Measurements from ENCODE around the gene SDK1. TPM values are rescaled to one million over a fixed set of nuclear protein-coding genes. Genes with fewer than 3 reads are reported as not detected.
A peak's percentile ranks its signal among the peaks of the same experiment; 100 is the strongest.

SDK1 gene
- total RNA-seq, 1 donor = 0.27 TPM

DNA sequence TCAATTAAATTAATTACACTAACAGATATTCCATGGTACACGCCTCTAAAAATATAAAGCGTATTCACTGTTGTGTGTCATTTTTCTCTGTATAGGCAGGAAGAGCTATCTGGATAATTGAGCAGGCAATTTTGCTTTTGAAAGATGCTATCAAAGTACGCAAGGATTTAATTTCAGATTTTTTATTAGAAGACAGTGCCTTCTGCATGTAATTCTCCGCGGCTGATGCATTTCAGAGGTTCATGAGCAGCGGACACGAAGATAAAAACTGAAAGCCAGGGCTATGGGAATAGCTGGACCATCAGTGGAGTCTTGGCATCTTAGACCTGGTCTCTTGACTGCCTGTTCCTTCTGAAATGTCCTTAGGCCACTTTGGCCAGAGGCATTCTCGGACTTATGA, 35.7 kb upstream of the SDK1 start:
- no peak for DNase-seq (ENCODE audit: low read depth)
- TF ChIP-seq, protein P1, sequence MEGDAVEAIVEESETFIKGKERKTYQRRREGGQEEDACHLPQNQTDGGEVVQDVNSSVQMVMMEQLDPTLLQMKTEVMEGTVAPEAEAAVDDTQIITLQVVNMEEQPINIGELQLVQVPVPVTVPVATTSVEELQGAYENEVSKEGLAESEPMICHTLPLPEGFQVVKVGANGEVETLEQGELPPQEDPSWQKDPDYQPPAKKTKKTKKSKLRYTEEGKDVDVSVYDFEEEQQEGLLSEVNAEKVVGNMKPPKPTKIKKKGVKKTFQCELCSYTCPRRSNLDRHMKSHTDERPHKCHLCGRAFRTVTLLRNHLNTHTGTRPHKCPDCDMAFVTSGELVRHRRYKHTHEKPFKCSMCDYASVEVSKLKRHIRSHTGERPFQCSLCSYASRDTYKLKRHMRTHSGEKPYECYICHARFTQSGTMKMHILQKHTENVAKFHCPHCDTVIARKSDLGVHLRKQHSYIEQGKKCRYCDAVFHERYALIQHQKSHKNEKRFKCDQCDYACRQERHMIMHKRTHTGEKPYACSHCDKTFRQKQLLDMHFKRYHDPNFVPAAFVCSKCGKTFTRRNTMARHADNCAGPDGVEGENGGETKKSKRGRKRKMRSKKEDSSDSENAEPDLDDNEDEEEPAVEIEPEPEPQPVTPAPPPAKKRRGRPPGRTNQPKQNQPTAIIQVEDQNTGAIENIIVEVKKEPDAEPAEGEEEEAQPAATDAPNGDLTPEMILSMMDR (IDR thresholded peaks at IDR 0.05; ENCODE audit: insufficient read depth, low read length) = no peak
- H3K4me3 ChIP-seq (ENCODE audit: low read depth, low read length) = no peak overlapping the region

DNA sequence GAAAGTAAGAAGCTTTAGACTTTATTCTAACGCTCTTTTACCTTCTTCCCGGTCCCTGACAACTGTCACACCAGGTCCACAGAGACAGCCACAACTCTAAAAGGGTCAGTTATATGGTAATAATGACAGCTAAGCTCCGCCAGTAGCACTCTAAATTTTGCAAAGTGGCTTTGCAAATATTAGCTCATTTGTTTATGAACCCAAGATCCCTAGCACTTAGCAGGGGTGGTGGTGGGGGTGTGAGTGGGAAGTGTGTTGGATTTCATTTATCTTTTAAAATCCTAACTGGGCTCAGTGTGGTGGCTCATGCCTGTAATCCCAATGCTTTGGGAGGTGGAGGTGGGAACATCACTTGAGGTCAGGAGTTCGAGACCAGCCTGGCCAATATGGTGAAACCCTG, 34.8 kb upstream of the SDK1 start:
- no peak for DNase-seq (ENCODE audit: low read depth)
- TF ChIP-seq, protein P1 (IDR thresholded peaks at IDR 0.05; ENCODE audit: insufficient read depth, low read length) = no peak
- H3K4me3 ChIP-seq (ENCODE audit: low read depth, low read length) = no peak overlapping the region

DNA sequence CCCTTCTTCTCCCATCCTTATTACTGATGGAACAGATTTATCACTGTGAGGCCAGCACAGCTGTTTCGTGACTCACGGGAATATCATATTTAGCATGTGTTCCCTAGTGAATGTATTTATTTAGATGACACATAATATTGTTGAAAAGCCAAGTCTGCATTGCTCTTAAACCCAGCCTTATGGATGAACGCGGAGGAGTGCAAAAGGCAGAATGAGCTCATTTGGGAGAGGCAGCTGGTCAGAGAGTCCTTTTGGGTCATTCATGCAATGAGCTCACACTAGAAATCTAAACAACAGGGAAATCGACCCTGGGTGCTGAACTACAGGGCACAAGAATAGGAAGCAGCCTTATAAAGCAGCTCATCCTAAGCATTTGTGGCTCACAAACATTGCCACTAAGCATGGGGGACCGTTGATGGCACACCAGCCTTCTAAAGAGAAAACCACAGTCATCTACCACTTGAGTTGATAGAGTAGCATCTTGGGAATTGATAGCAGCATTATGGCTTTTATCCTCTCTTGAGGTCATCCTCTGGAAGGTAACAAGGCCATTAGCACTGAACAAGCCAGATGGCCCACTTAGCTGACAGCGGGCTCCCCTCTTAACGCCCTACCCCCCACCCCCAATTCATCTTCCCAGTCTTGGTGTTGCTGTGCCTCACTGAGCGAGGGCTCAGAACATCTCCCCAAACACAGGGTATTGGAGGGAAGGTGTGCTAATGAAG, 32.9 kb upstream of the SDK1 start:
- peak; percentile 94 for DNase-seq (ENCODE audit: low read depth)
- TF ChIP-seq, protein P1 (IDR thresholded peaks at IDR 0.05; ENCODE audit: insufficient read depth, low read length) = no peak

DNA sequence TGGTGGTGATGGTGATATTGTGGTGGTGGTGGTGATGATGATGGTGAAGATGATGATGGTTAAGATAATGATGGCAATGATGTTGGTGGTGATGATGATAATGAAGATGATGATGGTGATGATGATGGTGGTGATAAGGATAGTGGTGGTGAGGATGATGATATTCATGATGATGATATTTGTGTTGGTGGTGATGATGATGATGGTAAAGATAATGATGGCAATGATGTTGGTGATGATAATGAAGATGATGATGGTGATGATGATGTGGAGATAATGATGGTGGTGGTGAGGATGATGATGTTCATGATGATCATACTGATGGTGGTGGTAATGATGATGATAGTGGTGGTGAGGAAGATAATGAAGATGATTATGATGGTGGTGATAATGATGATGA, 30.7 kb upstream of the SDK1 start:
- TF ChIP-seq, protein P1 (IDR thresholded peaks at IDR 0.05; ENCODE audit: insufficient read depth, low read length) = no peak

More for the DNA sequence above, 32.9 kb upstream of the SDK1 start:
- H3K4me3 ChIP-seq (ENCODE audit: low read depth, low read length) = no peak overlapping the region

GRCh38 chr7:3271298-3271697, 29.8 kb upstream of the SDK1 start:
- H3K4me3 ChIP-seq (ENCODE audit: low read depth, low read length) = no peak overlapping the region
- TF ChIP-seq, protein P1 (IDR thresholded peaks at IDR 0.05; ENCODE audit: insufficient read depth, low read length) = no peak
- DNase-seq (ENCODE audit: low read depth) = no peak

More for the DNA sequence above, 30.7 kb upstream of the SDK1 start:
- no peak overlapping the region for H3K4me3 ChIP-seq (ENCODE audit: low read depth, low read length)
- no peak for DNase-seq (ENCODE audit: low read depth)

DNA sequence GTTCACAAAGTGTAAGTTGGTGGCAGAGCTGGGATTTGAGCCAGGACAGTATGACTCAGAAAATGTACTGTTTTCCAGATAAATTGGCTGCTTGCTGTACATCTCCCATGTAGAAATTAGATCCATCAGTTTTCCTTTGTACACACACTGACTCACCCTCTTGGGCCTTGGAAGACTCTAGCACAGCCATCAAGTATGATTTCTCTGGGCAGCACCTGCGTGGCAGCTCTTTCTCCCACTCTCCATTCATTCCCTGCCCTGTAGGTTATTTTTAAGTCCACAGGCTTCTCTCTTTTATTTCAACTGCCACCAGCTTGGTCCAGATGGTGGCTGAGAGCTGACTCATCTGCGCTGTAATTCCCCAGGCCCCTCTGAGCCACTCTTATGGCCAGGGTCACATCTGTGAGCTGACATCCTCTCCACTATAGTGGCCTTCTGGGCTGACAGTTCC, 28.3 kb upstream of the SDK1 start:
- peak; percentile 86 for DNase-seq (ENCODE audit: low read depth)
- no peak overlapping the region for H3K4me3 ChIP-seq (ENCODE audit: low read depth, low read length)
- TF ChIP-seq, protein P1 (IDR thresholded peaks at IDR 0.05; ENCODE audit: insufficient read depth, low read length) = no peak

Measured in fibroblast of the aortic adventitia (primary cell).